Neural crest cell (in vitro differentiated cells): ENCODE results near the gene DUSP16. TPM values are rescaled to one million over a fixed set of nuclear protein-coding genes. Genes with fewer than 3 reads are reported as not detected.

Experiments
- DNase-seq: peaks from one replicate; pipeline ENCODE4 v3.0.0; 2021; ENCODE audit warnings: low read depth, mixed read lengths, low spot score
- H3K27ac Mint-ChIP-seq: one replicate; pipeline ENCODE4 v1.8.0; 2021; ENCODE audit warnings: mild to moderate bottlenecking, mixed read lengths; ENCODE audit not compliant: unreplicated experiment
- H3K27me3 Mint-ChIP-seq: 2 replicates; pipeline ENCODE4 v1.8.0; 2021; ENCODE audit warnings: low read depth, mild to moderate bottlenecking, mixed read lengths
- H3K36me3 Mint-ChIP-seq: 2 replicates; pipeline ENCODE4 v1.8.0; 2021; ENCODE audit warnings: low read depth, mild to moderate bottlenecking, mixed read lengths
- H3K4me1 Mint-ChIP-seq: 2 replicates; pipeline ENCODE4 v1.8.0; 2021; ENCODE audit warnings: mixed read lengths
- H3K4me3 Mint-ChIP-seq: one replicate; pipeline ENCODE4 v1.8.0; 2021; ENCODE audit warnings: mild to moderate bottlenecking, mixed read lengths
- H3K9me3 Mint-ChIP-seq: 2 replicates; pipeline ENCODE4 v1.8.0; 2021; ENCODE audit warnings: mixed read lengths
- CTCF ChIP-seq: fragments of 200-600 bp; sonication (generic); conservative IDR thresholded peaks from 2 replicates; pipeline ENCODE4 v1.5.0; 2021; ENCODE audit warnings: antibody characterized with exemption, mild to moderate bottlenecking
- total RNA-seq: library from RNA; stranded (reverse); gene quantifications from 2 replicates; pipeline ENCODE4 v1.2.1, GENCODE V29; 2021

The DUSP16 gene
- total RNA-seq, 1 donor from 2014 or later = 30.8 TPM

DNA sequence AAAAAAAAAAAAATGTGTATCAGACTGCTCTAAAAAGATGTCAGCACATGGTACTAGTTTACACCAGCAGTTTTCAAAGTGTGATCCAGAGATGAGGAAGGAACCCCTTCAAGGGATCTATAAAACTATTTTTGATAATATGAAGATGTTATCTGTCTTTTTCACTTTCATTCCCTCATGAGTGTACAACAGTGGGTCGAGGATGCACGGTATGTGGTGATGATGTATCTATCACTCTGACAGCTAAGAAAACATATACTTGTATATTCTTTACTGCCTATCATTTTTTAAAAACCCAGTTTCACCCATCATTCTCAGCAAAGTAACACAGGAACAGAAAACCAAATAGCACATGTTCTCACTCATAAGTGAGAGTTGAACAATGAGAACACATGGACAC, 12.4 kb downstream of the DUSP16 start:
- DNase-seq = no peak
- H3K27me3 Mint-ChIP-seq = no peaks in the 10 kb centered on the region
- no peak overlapping the region for H3K4me3 Mint-ChIP-seq
- peaks cover 3% of the 10 kb centered on the region for H3K36me3 Mint-ChIP-seq
- H3K4me1 Mint-ChIP-seq = peaks cover 17% of the 10 kb centered on the region
- H3K9me3 Mint-ChIP-seq = no peaks in the 10 kb centered on the region
- H3K27ac Mint-ChIP-seq = no peak overlapping the region
- TF ChIP-seq CTCF = no peak

DNA sequence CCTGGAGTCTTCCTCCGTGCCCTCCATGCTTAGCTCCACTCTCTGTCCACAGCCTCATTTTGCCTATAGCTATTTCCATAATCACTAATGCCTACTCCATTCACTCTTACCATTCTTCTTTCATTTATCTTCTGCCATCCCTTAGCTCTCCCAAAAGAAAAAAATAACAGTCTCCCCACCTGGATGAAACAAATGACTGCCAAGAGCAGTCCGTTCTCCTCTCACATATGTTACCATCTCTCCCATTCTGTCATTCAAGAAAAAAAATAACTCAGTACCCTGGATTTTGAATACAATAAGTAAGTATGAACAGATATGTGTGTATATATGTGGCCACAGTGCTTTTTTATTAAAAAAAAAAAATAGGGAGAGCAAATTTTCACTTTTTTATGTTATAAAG, 13.2 kb downstream of the DUSP16 start:
- no peak for TF ChIP-seq CTCF
- H3K4me3 Mint-ChIP-seq = no peak overlapping the region
- DNase-seq = no peak
- no peaks in the 10 kb centered on the region for H3K27me3 Mint-ChIP-seq
- peaks cover under 1% of the 10 kb centered on the region for H3K36me3 Mint-ChIP-seq
- peaks cover 13% of the 10 kb centered on the region for H3K4me1 Mint-ChIP-seq
- H3K9me3 Mint-ChIP-seq = no peaks in the 10 kb centered on the region
- H3K27ac Mint-ChIP-seq = no peak overlapping the region

- Mint-ChIP-seq H3K27me3 (no peaks in the 10 kb centered on the region), H3K4me1 (peaks cover 13% of the 10 kb centered on the region), H3K27ac (no peak overlapping the region), H3K9me3 (no peaks in the 10 kb centered on the region), H3K4me3 (no peak overlapping the region), H3K36me3 (no peaks in the 10 kb centered on the region)
- no peak for DNase-seq
- no peak for TF ChIP-seq CTCF
Measured at GRCh38 chr12:12548713-12549112, 13.9 kb downstream of the DUSP16 start.

DNA sequence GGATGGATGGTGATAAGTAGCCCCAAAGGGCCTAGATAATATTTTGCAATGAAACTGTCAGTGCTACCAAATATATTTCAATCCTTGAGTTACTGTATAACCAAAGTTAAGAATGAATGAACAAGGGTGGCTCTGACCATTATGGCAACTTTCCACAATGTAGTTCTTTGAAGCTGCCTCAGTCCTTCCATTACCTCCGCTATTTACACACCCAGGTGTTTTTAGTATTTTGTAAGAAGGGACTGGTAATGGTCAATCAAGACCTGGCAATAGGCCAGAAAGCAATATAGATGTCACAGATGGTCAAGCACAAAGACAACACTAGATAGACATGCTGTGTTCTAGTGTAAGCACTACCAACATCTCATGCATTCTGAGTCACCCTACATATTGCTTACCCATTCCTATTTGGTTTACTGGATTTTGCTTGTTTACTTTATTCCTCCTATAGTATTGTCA, 16.3 kb downstream of the DUSP16 start:
- DNase-seq = no peak
- H3K36me3 Mint-ChIP-seq = no peaks in the 10 kb centered on the region
- H3K27ac Mint-ChIP-seq = no peak overlapping the region
- H3K4me1 Mint-ChIP-seq = peaks cover 19% of the 10 kb centered on the region
- no peaks in the 10 kb centered on the region for H3K27me3 Mint-ChIP-seq
- H3K4me3 Mint-ChIP-seq = no peak overlapping the region
- peaks cover 3% of the 10 kb centered on the region for H3K9me3 Mint-ChIP-seq
- TF ChIP-seq CTCF = no peak

DNA sequence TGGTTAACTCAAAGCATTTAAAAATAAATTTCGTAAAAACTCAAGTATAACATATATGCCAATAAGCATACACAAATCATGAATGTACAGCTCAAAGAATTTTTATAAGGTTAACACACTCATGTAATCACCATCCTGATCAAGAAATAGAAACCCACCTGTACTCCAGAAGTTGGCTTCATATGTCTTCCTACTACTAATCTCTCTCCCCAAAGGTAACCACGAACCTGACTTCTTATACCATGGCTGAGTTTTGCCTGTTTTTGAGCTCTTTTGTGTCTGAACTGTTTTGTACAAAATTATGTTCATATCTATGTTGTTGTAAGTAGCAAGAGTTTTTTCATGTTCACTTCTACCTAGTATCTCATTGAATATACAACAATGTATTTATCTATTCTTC, 18.7 kb downstream of the DUSP16 start:
- Mint-ChIP-seq H3K27me3 (no peaks in the 10 kb centered on the region), H3K27ac (no peak overlapping the region), H3K4me3 (no peak overlapping the region), H3K9me3 (peaks cover 3% of the 10 kb centered on the region), H3K4me1 (peaks cover 20% of the 10 kb centered on the region), H3K36me3 (no peaks in the 10 kb centered on the region)
- TF ChIP-seq CTCF = no peak
- no peak for DNase-seq

DNA sequence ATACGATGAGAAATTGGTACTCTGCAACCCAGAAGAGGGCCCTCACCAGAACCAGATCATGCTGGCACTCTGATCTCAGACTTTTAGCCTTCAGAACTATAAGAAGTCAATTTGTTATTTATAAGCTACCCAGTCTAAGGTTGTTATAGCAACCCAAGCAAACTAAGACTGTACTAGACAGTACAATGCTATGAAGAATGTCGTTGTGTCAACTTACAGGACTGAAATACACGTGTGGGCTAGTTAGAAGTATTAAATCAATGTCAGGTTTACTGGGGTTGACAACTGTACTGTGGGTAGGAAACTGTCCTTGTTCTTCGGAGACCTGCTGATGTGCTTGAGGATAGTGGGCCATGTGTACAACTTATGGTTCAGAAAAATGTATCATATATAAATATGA, 19.7 kb downstream of the DUSP16 start:
- TF ChIP-seq CTCF = no peak
- Mint-ChIP-seq H3K4me1 (peaks cover 16% of the 10 kb centered on the region), H3K27ac (no peak overlapping the region), H3K4me3 (no peak overlapping the region), H3K9me3 (peaks cover 3% of the 10 kb centered on the region), H3K27me3 (no peaks in the 10 kb centered on the region), H3K36me3 (no peaks in the 10 kb centered on the region)
- no peak for DNase-seq
